ENCODE data around the gene KCNMB4. TPM values are rescaled to one million over a fixed set of nuclear protein-coding genes. Genes with fewer than 3 reads are reported as not detected.

KCNMB4 gene
- total RNA-seq, 4 donors from 2014 or later, result 6.6 to 10.3 (median 8.0) TPM

- Histone ChIP-seq H3K27me3 (no peaks in the 10 kb centered on the region), H3K9me3 (peaks cover 0 to 7% (median 0%) of the 10 kb centered on the region in 4 donors), H3K36me3 (no peaks in the 10 kb centered on the region), H3K4me1 (no peaks in the 10 kb centered on the region), H3K27ac (replicated peaks in 1 of 4) (no peak overlapping the region), H3K4me3 (no peak overlapping the region)
- intact Hi-C loops (cut with DNase I), result no loop called here
- DNase-seq (ENCODE audit: extremely low spot score), result no peak
- WGBS, result 85% methylated on average over 10 of the region's 10 CpGs
- TF ChIP-seq POLR2A (IDR thresholded peaks at IDR 0.05; ENCODE audit: low read depth) (no peak), EP300 (IDR thresholded peaks at IDR 0.05) (no peak), POLR2AphosphoS5 (IDR thresholded peaks at IDR 0.05) (no peak)
- TF ChIP-seq, protein P1, sequence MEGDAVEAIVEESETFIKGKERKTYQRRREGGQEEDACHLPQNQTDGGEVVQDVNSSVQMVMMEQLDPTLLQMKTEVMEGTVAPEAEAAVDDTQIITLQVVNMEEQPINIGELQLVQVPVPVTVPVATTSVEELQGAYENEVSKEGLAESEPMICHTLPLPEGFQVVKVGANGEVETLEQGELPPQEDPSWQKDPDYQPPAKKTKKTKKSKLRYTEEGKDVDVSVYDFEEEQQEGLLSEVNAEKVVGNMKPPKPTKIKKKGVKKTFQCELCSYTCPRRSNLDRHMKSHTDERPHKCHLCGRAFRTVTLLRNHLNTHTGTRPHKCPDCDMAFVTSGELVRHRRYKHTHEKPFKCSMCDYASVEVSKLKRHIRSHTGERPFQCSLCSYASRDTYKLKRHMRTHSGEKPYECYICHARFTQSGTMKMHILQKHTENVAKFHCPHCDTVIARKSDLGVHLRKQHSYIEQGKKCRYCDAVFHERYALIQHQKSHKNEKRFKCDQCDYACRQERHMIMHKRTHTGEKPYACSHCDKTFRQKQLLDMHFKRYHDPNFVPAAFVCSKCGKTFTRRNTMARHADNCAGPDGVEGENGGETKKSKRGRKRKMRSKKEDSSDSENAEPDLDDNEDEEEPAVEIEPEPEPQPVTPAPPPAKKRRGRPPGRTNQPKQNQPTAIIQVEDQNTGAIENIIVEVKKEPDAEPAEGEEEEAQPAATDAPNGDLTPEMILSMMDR (IDR thresholded peaks at IDR 0.05), result no peak
These were observed 102.0 kb downstream of the KCNMB4 start for GRCh38 chr12:70467918-70468733.

DNA sequence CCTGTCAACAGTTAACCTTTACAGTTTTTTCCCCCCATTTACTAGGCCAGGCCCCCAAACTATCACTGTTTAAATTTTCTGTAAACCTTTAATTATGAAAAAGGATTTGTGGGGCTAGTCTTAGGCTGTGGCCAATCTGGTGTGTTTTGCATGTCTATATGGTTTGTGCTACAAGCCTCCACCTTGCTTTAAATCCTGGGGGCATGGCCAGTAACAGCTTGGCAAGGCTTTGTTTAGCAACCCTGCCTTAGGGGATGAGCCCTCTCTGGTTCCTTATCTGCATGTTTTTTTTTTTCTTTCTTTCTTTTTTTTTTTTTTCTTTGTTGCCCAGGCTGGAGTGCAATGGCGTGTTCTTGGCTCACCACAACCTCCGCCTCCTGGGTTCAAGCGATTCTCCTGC lies 102.7 kb downstream of the KCNMB4 start:
- intact Hi-C loops (cut with DNase I), result no loop called here
- no peak overlapping the region for H3K4me3 ChIP-seq
- H3K36me3 ChIP-seq, result no peaks in the 10 kb centered on the region
- peaks cover 0 to 5% (median 0%) of the 10 kb centered on the region in 4 donors for H3K9me3 ChIP-seq
- no peaks in the 10 kb centered on the region for H3K4me1 ChIP-seq
- 97% methylated on average over 3 of the region's 3 CpGs for WGBS
- DNase-seq (ENCODE audit: extremely low spot score), result no peak
- no peak for TF ChIP-seq POLR2A (IDR thresholded peaks at IDR 0.05; ENCODE audit: low read depth)
- no peak for TF ChIP-seq POLR2AphosphoS5 (IDR thresholded peaks at IDR 0.05)
- no peak overlapping the region for H3K27ac ChIP-seq (replicated peaks in 1 of 4)
- no peaks in the 10 kb centered on the region for H3K27me3 ChIP-seq

DNA sequence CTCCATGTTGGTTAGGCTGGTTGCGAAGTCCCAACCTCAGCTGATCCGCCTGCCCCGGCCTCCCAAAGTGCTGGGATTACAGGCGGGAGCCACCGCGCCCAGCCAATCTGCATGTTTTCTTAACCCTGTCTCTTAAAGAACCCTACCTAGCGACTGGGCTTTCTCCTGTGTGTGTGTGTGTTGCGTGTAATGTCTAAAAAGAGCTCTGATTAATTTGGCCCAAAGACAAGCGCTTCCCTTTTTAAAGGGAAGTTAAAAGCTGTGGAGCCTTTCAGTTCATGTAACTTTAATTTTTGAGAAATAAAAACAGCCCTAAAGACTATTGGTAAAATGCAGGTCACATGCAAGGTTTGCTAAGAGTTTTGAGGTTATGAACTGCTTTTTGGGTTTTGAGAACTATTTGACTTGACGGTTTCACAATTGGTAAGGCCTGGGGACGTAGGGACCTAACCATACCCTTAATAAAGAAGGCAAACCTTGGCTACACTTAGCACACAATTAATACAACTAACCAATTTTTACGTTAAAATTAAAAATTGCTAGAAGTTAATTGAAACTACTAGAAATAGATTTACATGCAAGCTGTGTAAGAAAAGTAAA lies 103.2 kb downstream of the KCNMB4 start:
- Histone ChIP-seq H3K4me3 (no peak overlapping the region), H3K36me3 (no peaks in the 10 kb centered on the region), H3K27me3 (no peaks in the 10 kb centered on the region), H3K9me3 (peaks cover 0 to 1% (median 0%) of the 10 kb centered on the region in 4 donors), H3K4me1 (no peaks in the 10 kb centered on the region), H3K27ac (replicated peaks in 1 of 4) (no peak overlapping the region)
- TF ChIP-seq POLR2A (IDR thresholded peaks at IDR 0.05; ENCODE audit: low read depth) (no peak), EP300 (IDR thresholded peaks at IDR 0.05) (no peak), POLR2AphosphoS5 (IDR thresholded peaks at IDR 0.05) (no peak)
- TF ChIP-seq, protein P1 (IDR thresholded peaks at IDR 0.05), result no peak
- intact Hi-C loops (cut with DNase I), result no loop called here
- DNase-seq (ENCODE audit: extremely low spot score), result no peak
- 88% methylated on average over 12 of the region's 12 CpGs for WGBS

DNA sequence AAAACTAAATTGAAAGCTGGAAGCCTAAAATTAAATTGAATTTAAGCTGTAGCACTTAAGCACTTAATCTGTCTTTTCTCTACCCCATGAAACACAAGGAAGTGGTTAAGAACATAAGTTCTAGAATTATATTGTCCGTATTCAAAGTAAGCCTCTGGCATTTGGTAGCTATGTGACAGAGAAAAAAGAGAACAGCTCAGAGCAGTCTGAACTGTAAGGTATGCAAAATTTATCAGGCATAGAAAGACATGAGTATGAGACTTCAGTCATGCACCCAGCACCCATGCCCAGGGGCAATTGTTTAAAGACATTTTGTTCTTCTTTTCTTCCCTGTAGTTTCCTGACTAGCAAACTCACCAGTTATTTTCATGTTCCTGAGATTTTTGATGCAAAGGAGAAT lies 116.7 kb downstream of the KCNMB4 start:
- H3K9me3 ChIP-seq, result no peaks in the 10 kb centered on the region
- no peaks in the 10 kb centered on the region for H3K4me1 ChIP-seq
- TF ChIP-seq EP300 (IDR thresholded peaks at IDR 0.05) (no peak), POLR2A (IDR thresholded peaks at IDR 0.05; ENCODE audit: low read depth) (no peak), POLR2AphosphoS5 (IDR thresholded peaks at IDR 0.05) (no peak)
- TF ChIP-seq, protein P1 (IDR thresholded peaks at IDR 0.05), result no peak
- intact Hi-C loops (cut with DNase I), result no loop called here
- no peak overlapping the region for H3K27ac ChIP-seq (replicated peaks in 1 of 4)
- H3K36me3 ChIP-seq, result no peaks in the 10 kb centered on the region
- no peaks in the 10 kb centered on the region for H3K27me3 ChIP-seq
- H3K4me3 ChIP-seq, result no peak overlapping the region
- WGBS, result 69% methylated on average over 1 of the region's 1 CpG
- DNase-seq (ENCODE audit: extremely low spot score), result no peak

Small RNAs within 50 kb of the gene (small RNA-seq; reads per million reads assigned to genes)
- gene RNU4-65P, result 0 reads per million in 3 donors

Other genes with a start within 250 kb of the KCNMB4 start
- 10 to 100 TPM; 55.6 to 87.6 (median 82.7) TPM for gene CNOT2, start 122.9 kb upstream of the KCNMB4 start, total RNA-seq

Data from esophagus muscularis mucosa (tissue), 4 donors.